GM19240 (cell line): ENCODE results near the gene PDRG1.
A peak's percentile ranks its signal among the peaks of the same experiment; 100 is the strongest.

Experiments
- DNase-seq: peaks from one replicate; pipeline ENCODE4 v3.0.0; 2011; ENCODE audit warnings: low spot score; ENCODE audit not compliant: insufficient read length

The PDRG1 gene

GRCh38 chr20:31951530-31952453 is at the start of gene PDRG1:
TSS of gene PDRG1 (minus strand) at chr20:31952046. CDS start at chr20:31951961, 85 bp downstream.
- DNase-seq: peak; percentile 76

GRCh38 chr20:31998246-31998645 is 46.4 kb upstream of the PDRG1 start:
- DNase-seq: no peak

- DNase-seq: no peak
These were observed 45.1 kb upstream of the PDRG1 start for GRCh38 chr20:31996996-31997395.

- DNase-seq: no peak
These were observed 40.2 kb upstream of the PDRG1 start for GRCh38 chr20:31992086-31992485.

GRCh38 chr20:31991339-31991705 is 39.5 kb upstream of the PDRG1 start:
- DNase-seq: no peak

GRCh38 chr20:31990641-31991338 is 38.9 kb upstream of the PDRG1 start:
- no peak for DNase-seq

- no peak for DNase-seq
These were observed 37.3 kb upstream of the PDRG1 start for GRCh38 chr20:31989030-31989645.

- no peak for DNase-seq
These were observed 36.7 kb upstream of the PDRG1 start for GRCh38 chr20:31988430-31989015.

GRCh38 chr20:31987744-31988143 is 35.9 kb upstream of the PDRG1 start:
- DNase-seq: no peak

- DNase-seq: no peak
These were observed 33.2 kb upstream of the PDRG1 start for GRCh38 chr20:31984981-31985471.

- no peak for DNase-seq
These were observed 29.9 kb upstream of the PDRG1 start for GRCh38 chr20:31981784-31982183.

- DNase-seq: no peak
These were observed 28.0 kb upstream of the PDRG1 start for GRCh38 chr20:31979713-31980426.

- no peak for DNase-seq
These were observed 25.2 kb upstream of the PDRG1 start for GRCh38 chr20:31977080-31977479.

GRCh38 chr20:31975874-31976273 is 24.0 kb upstream of the PDRG1 start:
- DNase-seq: no peak

GRCh38 chr20:31974951-31975487 is 23.2 kb upstream of the PDRG1 start:
- DNase-seq: no peak

- DNase-seq: no peak
These were observed 22.4 kb upstream of the PDRG1 start for GRCh38 chr20:31974296-31974695.

GRCh38 chr20:31972471-31973021 is 20.7 kb upstream of the PDRG1 start:
- no peak for DNase-seq

- DNase-seq: no peak
These were observed 18.1 kb upstream of the PDRG1 start for GRCh38 chr20:31969991-31970390.

GRCh38 chr20:31968291-31969126 is 16.7 kb upstream of the PDRG1 start:
- DNase-seq: peak; percentile 85
